GM19240 (cell line): ENCODE results near the gene STT3A.
A peak's percentile ranks its signal among the peaks of the same experiment; 100 is the strongest.

Experiments
- DNase-seq: peaks from one replicate; pipeline ENCODE4 v3.0.0; 2011; ENCODE audit warnings: low spot score; ENCODE audit not compliant: insufficient read length

The STT3A gene

GRCh38 chr11:125587480-125587879, 5.2 kb upstream of the STT3A start:
- no peak for DNase-seq

- DNase-seq: no peak
Observed at GRCh38 chr11:125588505-125588904, 4.1 kb upstream of the STT3A start.

- DNase-seq: no peak
Observed at GRCh38 chr11:125591649-125592304, 875 bp upstream of the STT3A start.

GRCh38 chr11:125593114-125593820, 615 bp downstream of the STT3A start:
- DNase-seq: no peak

GRCh38 chr11:125594958-125595357, 2.3 kb downstream of the STT3A start:
- DNase-seq: no peak

GRCh38 chr11:125600663-125601062, 8.0 kb downstream of the STT3A start:
- DNase-seq: no peak

- DNase-seq: no peak
Observed at GRCh38 chr11:125603207-125603606, 10.6 kb downstream of the STT3A start.

- no peak for DNase-seq
Observed at GRCh38 chr11:125605417-125605816, 12.8 kb downstream of the STT3A start.

- no peak for DNase-seq
Observed at GRCh38 chr11:125609545-125609944, 16.9 kb downstream of the STT3A start.

- DNase-seq: no peak
Observed at GRCh38 chr11:125618383-125618782, 25.7 kb downstream of the STT3A start.

- DNase-seq: no peak
Observed at GRCh38 chr11:125621995-125622394, 29.3 kb downstream of the STT3A start.

- no peak for DNase-seq
Observed at GRCh38 chr11:125623064-125623463, 30.4 kb downstream of the STT3A start.

GRCh38 chr11:125624756-125625213, 32.1 kb downstream of the STT3A start, which contains the start of gene CHEK1:
Gene CHEK1, plus strand, starts transcription at chr11:125625163. Its CDS starts 1,606 bp downstream, at chr11:125626769.
- DNase-seq: no peak

GRCh38 chr11:125625225-125625629, 32.6 kb downstream of the STT3A start:
- DNase-seq: no peak

- DNase-seq: peak; percentile 19
Observed at GRCh38 chr11:125625630-125626287, 33.1 kb downstream of the STT3A start.

- no peak for DNase-seq
Observed at GRCh38 chr11:125626288-125626950, 33.8 kb downstream of the STT3A start.

GRCh38 chr11:125627236-125627910, 34.7 kb downstream of the STT3A start:
- DNase-seq: no peak

GRCh38 chr11:125637840-125638239, 45.2 kb downstream of the STT3A start:
- no peak for DNase-seq

- DNase-seq: no peak
Observed at GRCh38 chr11:125638315-125638714, 45.7 kb downstream of the STT3A start.

- no peak for DNase-seq
Observed at GRCh38 chr11:125645871-125646270, 53.2 kb downstream of the STT3A start.

GRCh38 chr11:125649465-125650166, 57.0 kb downstream of the STT3A start:
- DNase-seq: no peak
